Chondrocyte (in vitro differentiated cells): ENCODE data around the gene POU2AF3. TPM values are rescaled to one million over a fixed set of nuclear protein-coding genes. Genes with fewer than 3 reads are reported as not detected.
"Not testable (repeated sequence)": the region's sequence is repeated elsewhere in the genome, so short reads cannot be mapped to it uniquely, and the experiment has no call there.

ENCODE experiments used
- DNase-seq: peaks from one replicate; pipeline ENCODE4 v3.0.0; 2021; ENCODE audit warnings: mixed read lengths, low spot score
- H3K27ac Mint-ChIP-seq: one replicate; pipeline ENCODE4 v1.8.0; 2021; ENCODE audit warnings: mild to moderate bottlenecking, moderate library complexity, mixed read lengths; ENCODE audit not compliant: unreplicated experiment
- H3K27me3 Mint-ChIP-seq: 2 replicates; pipeline ENCODE4 v1.8.0; 2021; ENCODE audit warnings: low read depth, mixed read lengths
- H3K36me3 Mint-ChIP-seq: 2 replicates; pipeline ENCODE4 v1.8.0; 2021; ENCODE audit warnings: low read depth, mixed read lengths
- H3K4me1 Mint-ChIP-seq: 2 replicates; pipeline ENCODE4 v1.8.0; 2021; ENCODE audit warnings: low read depth, mild to moderate bottlenecking, mixed read lengths
- H3K4me3 Mint-ChIP-seq: one replicate; pipeline ENCODE4 v1.8.0; 2021; ENCODE audit warnings: mild to moderate bottlenecking, moderate library complexity, mixed read lengths; ENCODE audit not compliant: unreplicated experiment
- H3K9me3 Mint-ChIP-seq: 2 replicates; pipeline ENCODE4 v1.8.0; 2021; ENCODE audit warnings: low read depth, mixed read lengths
- total RNA-seq: library from RNA; stranded (reverse); gene quantifications from 3 replicates; pipeline ENCODE4 v1.2.1, GENCODE V29; 2021
- TF ChIP-seq, protein P1 (sequence below): fragments of 200-600 bp; sonication (generic); IDR thresholded peaks from 2 replicates; pipeline ENCODE4 v1.5.0; 2021; ENCODE audit warnings: antibody characterized with exemption, mild to moderate bottlenecking, moderate library complexity

POU2AF3 gene
- total RNA-seq, 1 donor from 2014 or later, result not detected

DNA sequence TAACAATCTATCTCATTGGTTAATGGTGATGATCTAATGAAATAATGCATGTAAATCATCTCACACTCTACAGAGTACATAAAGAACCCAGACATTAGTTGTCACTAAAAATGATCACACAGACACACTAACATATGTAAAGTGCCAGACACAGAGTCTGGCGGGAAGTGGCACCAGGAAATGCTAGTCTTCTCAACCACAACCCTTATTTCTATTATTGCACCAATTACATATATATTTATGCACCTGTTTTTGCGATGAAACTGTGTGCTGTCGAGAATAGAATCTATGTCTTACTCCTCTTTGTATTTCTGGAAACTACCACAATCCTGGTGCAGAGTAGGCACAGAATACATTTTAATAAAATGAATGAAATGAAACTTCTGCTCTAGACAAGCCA, 25.9 kb upstream of the POU2AF3 start:
- TF ChIP-seq, protein P1, sequence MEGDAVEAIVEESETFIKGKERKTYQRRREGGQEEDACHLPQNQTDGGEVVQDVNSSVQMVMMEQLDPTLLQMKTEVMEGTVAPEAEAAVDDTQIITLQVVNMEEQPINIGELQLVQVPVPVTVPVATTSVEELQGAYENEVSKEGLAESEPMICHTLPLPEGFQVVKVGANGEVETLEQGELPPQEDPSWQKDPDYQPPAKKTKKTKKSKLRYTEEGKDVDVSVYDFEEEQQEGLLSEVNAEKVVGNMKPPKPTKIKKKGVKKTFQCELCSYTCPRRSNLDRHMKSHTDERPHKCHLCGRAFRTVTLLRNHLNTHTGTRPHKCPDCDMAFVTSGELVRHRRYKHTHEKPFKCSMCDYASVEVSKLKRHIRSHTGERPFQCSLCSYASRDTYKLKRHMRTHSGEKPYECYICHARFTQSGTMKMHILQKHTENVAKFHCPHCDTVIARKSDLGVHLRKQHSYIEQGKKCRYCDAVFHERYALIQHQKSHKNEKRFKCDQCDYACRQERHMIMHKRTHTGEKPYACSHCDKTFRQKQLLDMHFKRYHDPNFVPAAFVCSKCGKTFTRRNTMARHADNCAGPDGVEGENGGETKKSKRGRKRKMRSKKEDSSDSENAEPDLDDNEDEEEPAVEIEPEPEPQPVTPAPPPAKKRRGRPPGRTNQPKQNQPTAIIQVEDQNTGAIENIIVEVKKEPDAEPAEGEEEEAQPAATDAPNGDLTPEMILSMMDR, result no peak
- Mint-ChIP-seq H3K36me3 (peaks cover 3% of the 10 kb centered on the region), H3K4me3 (no peak overlapping the region), H3K9me3 (no peaks in the 10 kb centered on the region), H3K27me3 (peaks cover 26% of the 10 kb centered on the region), H3K27ac (no peak overlapping the region), H3K4me1 (peaks cover 4% of the 10 kb centered on the region)
- no peak for DNase-seq

DNA sequence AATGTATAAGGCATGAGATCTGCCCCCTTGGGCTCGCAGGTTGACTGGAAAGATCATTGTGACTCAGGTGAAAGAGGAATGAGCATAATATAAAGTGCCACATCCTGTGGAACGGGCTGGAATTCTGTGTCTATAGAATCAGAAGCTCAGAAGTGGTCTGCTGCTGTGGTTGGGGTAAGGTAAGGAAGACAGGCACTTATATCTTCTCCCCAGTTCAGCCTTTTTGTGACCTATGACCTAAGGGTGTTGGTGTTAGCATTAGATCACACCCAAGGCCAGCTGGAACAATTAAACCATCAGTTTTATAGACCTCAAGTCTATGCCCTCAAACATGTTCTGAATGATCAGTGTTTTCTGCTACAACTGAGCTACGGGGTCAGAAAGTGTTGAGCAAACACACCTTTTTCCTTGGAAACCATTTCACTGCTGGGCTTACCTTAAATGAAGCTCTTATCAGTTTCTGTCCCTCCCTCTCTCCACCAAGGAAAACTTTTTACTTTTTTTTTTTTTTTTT, 15.7 kb upstream of the POU2AF3 start:
- TF ChIP-seq, protein P1, result no peak
- H3K4me3 Mint-ChIP-seq, result no peak overlapping the region
- H3K9me3 Mint-ChIP-seq, result no peaks in the 10 kb centered on the region
- H3K36me3 Mint-ChIP-seq, result no peaks in the 10 kb centered on the region
- no peak overlapping the region for H3K27ac Mint-ChIP-seq
- DNase-seq, result no peak
- peaks cover 28% of the 10 kb centered on the region for H3K27me3 Mint-ChIP-seq
- H3K4me1 Mint-ChIP-seq, result no peaks in the 10 kb centered on the region

DNA sequence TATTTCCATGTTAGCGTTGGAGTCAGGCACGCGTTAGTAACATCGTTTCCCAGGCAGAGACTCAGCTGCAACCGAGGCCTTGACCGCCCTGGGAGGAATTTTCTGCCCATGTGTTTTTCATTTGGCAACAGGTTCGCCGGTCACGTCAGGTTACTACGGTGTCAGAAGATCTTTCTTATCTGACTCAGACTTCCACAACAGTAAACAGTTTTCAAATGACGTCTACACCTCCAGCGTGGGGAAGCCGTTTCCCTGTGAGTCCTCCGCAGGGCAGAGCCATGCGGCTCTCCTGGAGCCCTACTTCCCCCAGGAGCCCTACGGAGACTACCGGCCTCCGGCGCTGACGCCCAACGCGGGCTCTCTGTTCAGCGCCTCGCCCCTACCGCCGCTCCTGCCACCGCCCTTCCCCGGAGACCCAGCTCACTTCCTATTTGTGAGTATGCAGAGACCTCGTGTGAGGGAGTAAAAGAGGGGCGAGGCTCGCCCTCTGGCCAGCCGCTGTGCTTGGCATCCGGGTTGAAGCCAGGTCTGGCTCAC, 14.3 kb upstream of the POU2AF3 start:
- Mint-ChIP-seq H3K4me3 (no peak overlapping the region), H3K27me3 (peaks cover 21% of the 10 kb centered on the region), H3K4me1 (no peaks in the 10 kb centered on the region), H3K9me3 (no peaks in the 10 kb centered on the region), H3K27ac (no peak overlapping the region), H3K36me3 (no peaks in the 10 kb centered on the region)
- DNase-seq, result no peak
- TF ChIP-seq, protein P1, result no peak

DNA sequence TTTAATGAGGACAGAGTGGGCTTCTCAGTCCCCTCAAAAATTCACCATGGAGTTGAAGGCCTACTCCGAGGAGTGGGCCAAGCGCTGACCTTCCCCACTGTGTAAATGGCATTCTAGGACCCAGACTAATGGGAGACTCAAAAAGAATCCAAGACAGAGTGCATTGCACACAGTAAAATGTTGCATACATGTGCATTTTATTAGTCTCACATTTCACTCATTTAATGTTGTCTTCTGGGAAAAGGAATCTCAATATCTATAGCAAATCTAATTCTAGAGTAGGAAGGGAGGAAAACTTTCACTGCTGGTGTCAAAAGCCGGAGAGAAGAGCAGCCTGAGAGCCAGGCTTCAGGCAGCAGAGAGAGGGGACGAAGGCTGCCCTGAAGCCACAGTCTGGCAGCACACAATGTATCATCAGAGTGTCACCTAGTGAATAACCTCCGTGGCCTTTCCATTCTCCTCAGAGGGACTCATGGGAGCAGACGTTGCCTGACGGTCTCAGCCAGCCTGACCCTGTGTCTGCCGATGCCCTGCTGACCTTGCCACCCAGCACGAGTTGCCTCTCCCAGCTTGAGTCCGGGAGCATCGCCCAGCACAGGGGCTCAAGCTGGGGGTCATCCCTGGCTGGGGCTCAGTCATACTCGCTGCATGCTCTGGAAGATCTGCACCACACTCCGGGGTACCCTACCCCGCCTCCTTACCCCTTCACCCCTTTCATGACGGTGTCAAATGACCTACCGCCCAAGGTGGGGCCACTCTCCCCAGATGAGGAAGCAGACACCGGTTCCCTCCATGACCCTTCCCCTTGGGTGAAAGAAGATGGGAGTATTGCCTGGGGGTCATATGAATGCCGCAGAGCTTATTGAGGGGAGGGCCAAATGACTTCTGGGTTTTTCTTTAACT, 12.9 kb upstream of the POU2AF3 start:
- TF ChIP-seq, protein P1, result no peak

DNA sequence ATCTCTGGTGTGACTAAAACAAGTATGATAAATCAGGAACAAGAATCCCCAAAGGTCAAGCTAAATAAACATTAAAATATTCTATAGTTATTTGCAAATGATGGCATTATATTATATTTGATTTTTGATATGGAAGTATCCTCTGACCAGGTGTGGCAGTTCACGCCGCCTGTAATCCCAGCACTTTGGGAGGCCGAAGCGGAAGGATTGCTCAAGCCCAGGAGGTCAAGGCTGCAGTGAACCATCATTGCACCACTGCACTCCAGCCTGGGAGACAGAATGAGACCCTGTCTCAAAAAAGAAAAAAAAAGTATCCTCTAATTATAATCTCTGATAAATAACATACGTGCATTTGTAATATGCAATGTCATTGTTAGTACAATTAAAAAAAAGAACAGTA, 6.6 kb upstream of the POU2AF3 start:
- TF ChIP-seq, protein P1, result no peak
- Mint-ChIP-seq H3K36me3 (no peaks in the 10 kb centered on the region), H3K4me3 (no peak overlapping the region), H3K9me3 (no peaks in the 10 kb centered on the region), H3K4me1 (no peaks in the 10 kb centered on the region), H3K27me3 (peaks cover 10% of the 10 kb centered on the region), H3K27ac (no peak overlapping the region)
- no peak for DNase-seq

More for the DNA sequence above, 12.9 kb upstream of the POU2AF3 start:
- DNase-seq, result no peak
- Mint-ChIP-seq H3K4me1 (no peaks in the 10 kb centered on the region), H3K4me3 (no peak overlapping the region), H3K36me3 (no peaks in the 10 kb centered on the region), H3K27me3 (peaks cover 17% of the 10 kb centered on the region), H3K27ac (no peak overlapping the region), H3K9me3 (no peaks in the 10 kb centered on the region)

DNA sequence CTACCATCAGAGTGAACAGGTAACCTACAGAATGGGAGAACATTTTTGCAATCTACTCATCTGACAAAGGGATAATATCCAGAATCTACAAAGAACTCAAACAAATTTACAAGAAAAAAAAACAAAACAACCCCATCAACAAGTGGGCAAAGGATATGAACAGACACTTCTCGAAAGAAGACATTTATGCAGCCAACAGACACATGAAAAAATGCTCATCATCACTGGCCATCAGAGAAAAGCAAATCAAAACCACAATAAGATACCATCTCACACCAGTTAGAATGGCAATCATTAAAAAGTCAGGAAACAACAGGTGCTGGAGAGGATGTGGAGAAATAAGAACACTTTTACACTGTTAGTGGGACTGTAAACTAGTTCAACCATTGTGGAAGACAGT, 5.9 kb upstream of the POU2AF3 start:
- H3K9me3 Mint-ChIP-seq, H3K36me3 Mint-ChIP-seq, H3K27ac Mint-ChIP-seq, DNase-seq, H3K4me3 Mint-ChIP-seq, H3K4me1 Mint-ChIP-seq: not testable (repeated sequence)
- peaks cover 12% of the 10 kb centered on the region for H3K27me3 Mint-ChIP-seq
